SK-N-MC (cell line): ENCODE data around the gene SGMS1.

ENCODE experiments used
- EZH2 ChIP-seq: fragments of 200-600 bp; sonication (generic); IDR thresholded peaks from one replicate; pipeline ENCODE4 v1.6.1; 2017; ENCODE audit warnings: antibody characterized with exemption
- POLR2AphosphoS5 ChIP-seq: IDR thresholded peaks from 2 replicates; pipeline ENCODE4 v1.6.1; 2012; ENCODE audit warnings: mild to moderate bottlenecking, low read depth, low read length, borderline replicate concordance

DNA sequence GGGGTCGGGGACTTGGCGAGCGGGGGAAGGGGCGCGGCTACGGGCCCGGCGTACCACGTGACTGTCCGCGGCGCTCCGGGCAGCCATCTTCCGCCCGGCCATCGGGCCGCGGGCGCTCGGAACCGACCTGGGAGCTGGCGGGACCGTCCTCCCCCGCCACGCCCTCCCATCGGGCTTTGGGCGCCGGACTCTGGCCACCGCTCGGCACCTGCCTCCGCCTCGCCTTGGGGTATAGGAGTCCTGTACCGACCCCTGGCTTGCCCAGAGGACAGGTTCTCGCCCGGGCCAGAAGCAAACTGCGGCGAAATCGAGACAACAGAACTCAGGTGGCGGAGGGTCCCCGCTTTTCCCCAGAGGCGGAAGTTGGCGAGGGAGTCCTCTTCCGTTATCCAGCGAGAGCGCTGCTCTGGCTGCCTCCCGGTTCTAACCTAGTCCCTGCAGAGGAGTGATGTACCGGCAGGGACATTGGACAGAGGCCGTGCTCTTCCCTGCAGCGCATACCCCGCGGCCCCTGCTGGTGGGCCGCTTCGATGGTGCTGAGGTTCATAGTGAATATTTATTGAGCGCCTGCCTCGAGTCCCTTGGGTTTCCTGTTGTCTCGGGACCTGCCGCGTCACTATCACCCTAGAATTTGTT is 1.2 kb upstream of the SGMS1 start:
- TF ChIP-seq EZH2 (no peak), POLR2AphosphoS5 (no peak; the same call in 1 of the 2 replicates)
